Hematopoietic multipotent progenitor cell treated with erythropoietin and hydrocortisone succinate and interleukin-3 and kit ligand, for 6 days (in vitro differentiated cells): ENCODE results near the gene GRM4.
"Not testable (repeated sequence)": the region's sequence is repeated elsewhere in the genome, so short reads cannot be mapped to it uniquely, and the experiment has no call there.

Experiments
- DNase-seq: peaks from one replicate; pipeline ENCODE4 v3.0.0-alpha.2; 2015

The GRM4 gene

DNA sequence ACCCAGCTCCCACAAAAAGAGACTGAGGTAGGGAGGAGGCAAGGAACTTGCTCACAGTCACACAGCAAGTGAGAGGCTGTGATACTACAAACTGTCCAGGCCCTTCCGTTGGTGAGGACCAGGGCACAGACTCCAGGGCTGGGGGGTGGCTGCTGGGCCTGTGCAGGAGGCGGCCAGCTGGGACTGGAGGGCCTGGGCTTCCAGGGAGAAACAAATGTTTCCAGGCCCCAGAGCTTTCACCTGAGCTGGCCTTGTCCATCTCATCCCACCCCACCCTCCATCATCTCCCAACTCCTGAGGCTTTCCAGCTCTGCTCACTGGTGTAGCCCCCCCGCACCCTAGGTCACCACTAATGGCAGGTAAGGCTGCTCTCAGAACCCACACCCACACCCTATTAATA lies 86.0 kb downstream of the GRM4 start:
- no peak for DNase-seq

DNA sequence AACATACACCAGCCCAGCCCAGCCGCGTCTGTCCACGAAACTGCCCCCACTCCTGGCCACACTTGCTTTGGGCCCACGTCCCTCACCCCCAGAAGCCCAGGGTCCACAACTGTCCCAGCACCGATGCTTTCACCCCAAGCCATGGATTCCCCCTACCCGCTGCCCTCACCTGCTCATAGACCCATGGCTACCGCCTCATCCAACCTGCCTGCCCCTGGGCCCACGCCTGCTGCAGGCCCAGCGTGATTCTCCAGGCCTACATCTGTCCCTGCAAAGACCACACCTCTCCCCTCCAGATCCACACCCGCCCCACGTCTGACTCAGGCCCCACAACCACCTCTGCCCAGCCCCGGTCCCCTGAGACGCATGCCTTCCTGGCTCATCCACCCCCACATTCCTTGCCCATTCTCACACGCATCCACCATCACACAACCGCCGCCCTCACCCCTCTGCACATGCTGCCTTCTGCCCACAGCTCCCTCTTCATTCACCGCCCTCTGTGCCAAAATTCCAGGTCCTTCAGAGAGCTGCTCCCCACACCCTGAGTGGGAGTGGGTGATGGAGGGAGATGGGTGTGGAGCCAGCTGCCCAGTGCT lies 86.7 kb downstream of the GRM4 start:
- DNase-seq, result no peak

DNA sequence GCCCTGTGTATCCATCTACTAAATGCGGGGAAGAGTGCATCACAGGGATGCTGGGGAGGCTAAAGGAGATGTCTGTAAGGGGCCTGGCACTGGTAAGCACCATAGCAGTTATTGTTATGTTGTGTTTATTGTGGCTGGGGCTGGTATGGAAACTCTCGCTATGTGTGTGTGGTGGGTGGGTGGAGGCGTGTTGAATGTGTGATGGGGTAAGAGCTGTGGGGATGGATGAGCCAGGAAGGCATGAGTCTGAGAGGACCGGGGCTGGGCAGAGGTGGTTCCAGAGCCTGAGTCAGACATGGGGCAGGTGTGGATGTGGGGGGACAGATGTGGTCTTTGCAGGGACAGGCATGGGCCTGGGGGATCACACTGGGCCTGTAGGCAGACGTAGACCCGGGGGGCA lies 88.1 kb downstream of the GRM4 start:
- DNase-seq, result no peak

DNA sequence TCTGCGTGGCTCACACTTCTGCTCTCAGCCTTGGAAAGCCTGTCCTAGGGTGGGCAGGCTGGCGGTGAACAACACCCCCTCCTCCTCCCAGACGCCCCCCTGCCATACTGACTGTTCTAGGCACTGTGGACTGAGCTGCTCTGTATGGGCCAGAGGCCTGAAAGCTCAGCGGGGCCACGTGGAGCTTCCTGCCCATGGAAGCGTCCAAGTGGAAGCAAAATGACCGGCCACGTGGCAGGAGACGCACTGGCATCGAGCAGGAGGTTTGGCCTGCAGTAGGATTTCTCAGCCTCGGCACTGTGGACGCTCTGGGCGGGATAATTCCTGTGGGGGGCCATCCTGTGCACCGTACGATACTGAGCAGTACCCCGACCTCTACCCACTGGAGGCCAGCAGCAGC lies 88.7 kb downstream of the GRM4 start:
- DNase-seq, result no peak

DNA sequence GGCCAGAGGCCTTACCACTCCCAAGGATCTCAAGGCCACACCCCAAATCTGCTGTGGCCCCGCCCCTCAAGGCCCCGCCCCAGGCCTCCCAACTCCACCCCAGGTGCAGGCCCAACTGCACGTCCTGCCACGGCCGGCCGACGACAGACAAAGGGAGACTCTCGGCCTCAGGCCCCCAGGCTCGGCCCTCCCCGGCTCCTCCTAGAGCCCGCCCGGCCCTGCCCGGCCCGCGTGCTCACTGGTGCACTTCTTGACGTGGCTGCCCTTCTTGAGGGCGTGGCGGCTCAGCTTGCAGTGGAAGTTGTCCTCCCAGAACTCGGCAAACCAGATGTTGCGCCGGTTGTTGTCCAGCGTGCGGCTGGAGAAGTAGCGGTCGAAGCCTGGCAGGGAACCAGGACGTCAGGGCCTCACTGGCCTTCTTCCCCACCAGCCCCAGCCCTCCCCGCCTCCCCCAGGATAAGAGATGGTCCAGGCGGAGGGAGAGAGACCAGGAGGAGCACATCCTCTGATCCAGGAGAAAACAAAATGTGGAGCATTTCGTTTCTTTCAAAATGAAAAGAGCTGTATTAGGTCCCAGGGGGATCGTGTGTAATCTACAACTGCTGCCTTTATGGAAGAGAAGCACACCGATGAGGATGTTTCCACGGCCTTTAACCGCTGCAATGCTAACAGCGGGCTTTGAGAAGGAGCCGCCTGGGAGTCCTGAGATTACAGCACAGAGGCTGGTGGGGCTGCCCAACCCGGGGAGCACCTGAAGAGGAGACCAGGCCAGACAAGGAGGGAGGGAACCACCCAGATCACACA lies 89.4 kb downstream of the GRM4 start:
- no peak for DNase-seq

DNA sequence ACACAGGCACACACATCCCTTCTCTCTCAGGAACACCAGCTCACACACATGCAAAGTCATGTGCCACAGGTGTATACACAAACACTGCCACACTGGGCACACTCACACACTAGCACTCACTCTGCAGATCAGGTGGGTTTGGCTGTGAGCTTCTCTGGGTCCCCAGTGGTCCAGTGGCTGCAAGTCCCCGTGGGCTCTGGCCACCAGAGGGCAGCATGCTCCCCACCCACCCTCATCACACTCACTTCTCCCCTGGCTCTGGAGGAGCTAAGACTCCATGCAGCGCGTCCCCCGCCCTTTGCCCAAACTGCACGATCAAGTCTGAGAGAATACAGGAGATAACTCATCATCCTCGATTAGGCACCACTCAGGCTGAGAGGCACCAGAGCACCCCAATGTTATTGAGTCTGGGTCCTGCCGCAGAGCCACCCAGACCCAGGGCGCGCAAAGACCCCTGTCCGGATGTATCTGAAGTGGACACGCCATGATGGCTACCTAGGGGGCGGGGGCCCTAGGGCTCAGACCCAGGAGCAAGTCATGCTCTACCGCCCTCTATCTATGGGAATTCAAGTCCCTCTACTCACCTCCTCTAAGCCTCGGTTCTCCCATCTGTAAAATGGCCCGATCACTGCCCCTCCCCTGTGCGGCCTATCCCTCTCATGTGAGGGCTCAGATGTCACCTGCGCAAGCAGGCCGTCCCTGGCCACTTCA lies 90.5 kb downstream of the GRM4 start:
- peak; percentile 81 for DNase-seq

DNA sequence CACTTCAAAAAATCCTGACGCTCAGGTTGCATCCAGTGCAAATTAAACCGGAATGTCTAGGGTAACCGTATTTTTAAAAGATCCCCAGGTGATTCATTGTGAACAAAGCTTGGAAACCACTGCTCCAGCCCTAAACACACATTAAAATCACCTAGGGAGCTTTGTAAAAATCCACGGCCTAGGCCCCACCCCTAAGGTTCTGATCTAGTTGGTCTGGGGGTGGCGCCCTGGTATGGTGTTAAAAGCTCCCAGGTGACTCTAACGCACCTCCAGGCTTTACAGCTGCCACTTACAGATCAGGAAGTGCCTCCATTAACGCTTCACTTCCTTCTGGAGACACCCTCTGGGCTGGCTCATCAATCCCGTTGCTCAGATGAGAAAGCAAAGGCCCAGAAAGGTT lies 92.2 kb downstream of the GRM4 start:
- DNase-seq, result no peak

DNA sequence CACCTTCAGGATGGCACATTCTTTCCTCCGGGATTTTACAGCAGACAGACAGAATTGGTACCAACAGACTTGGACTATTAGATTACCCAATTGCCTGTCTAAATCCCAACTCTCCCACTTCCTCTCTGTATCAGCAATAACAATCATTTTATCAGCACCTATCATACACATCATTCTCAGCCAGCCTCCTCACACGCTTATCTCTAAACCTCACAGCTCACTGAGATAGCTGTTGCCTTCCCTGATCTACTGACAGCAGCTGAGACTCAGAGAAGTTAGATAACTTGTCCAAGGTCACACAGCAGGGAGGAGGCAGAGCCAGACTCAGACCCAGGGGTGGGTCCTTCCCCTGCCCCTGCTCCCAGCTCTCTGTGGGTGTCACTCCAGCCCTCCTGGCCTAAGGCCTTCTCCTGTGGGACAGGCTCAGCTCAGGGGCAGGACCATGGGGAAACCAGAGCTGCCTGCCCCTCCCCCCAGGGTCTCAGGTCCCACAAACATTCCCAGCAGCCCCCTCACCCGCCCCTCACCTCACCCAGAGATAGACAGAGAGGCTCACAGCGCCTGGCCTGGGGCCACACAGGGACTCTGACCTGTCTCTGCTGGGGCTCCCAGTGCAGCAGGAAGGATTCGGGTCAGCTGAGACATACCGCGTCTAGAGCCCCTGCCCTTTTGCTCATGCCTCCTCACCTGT lies 92.8 kb downstream of the GRM4 start:
- peak; percentile 18 for DNase-seq

DNA sequence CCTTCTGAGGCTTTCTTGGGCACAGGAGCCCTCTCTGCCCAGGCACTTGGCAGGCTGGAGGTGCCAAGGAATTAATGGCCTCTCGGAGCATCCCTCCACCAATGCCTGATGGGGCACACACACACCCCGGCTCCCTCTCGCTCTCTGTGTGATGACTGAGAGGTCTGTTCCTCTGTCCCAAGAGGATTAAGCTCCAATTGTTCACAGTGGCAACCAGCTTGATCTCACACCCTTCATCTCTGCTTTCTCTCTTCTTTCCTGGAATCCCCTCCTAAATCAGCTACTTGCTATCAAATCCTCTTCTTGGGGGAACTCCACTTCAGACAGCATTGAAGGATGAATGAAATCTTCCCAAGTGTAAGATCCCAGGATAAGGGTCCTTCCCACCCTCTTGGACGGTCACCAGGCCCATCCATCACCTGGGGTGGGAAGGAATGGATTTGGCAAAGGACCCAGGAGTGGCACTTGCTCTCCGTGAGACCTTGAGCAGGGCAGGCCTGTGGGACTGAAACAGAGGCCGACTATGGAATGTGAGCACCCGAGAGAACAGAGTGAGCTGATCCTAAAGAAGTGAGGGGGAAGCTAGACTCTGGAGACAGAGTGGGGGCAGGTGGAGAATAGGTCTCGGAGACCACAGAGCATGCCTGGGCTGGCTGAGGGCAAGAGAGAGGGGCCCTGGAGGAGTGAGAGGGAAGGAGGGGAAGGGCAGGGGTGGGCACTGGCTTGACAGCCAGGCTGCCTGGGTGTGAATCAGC lies 93.6 kb downstream of the GRM4 start:
- DNase-seq, result no peak

DNA sequence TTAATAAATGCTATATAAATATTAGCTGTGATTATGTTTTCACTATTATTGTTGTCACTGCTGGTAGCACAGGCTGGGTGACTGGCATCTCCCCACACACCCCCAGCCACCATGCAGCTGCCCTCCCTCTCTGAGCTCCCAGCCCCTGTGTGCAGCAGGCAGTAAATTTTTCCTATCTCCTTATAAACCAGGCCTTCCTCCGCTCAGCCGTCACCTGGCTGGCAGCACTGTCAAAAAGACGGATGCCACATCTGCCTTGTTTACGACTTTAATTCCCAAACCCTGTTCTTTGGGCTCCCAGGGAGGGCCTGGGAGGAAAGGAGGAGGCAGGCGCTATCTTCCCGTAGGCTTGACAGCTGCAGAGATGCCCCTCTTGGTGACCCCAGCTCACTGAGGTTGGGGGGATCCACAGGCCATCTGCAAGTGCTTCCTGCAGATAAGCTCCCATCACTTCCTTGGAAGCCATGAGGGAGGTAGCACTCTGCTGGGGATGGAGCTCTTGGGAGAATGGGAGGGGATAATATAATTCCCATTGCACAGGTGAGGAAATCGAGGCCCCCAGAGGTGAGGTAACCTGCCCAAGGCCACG lies 94.5 kb downstream of the GRM4 start:
- DNase-seq, result no peak

DNA sequence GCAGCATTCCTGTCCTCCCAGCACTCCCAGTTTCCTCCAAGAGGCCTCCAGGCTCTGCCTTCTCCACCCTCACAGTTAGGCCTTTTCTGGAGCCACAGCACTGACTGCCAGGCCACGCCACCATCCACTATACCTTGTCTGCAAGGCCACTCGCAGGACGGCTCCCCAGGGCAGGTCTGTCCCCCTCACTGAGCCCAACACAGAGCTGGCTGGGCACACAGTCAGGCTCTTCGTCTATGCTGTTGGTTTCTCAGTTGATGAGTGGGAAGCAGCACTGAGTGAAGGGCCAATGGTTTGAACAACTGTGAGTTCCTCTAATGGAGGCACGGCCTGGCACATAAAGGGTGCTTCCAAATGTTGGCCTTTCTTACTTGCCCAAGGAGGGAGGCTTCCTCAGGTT lies 95.2 kb downstream of the GRM4 start:
- no peak for DNase-seq

DNA sequence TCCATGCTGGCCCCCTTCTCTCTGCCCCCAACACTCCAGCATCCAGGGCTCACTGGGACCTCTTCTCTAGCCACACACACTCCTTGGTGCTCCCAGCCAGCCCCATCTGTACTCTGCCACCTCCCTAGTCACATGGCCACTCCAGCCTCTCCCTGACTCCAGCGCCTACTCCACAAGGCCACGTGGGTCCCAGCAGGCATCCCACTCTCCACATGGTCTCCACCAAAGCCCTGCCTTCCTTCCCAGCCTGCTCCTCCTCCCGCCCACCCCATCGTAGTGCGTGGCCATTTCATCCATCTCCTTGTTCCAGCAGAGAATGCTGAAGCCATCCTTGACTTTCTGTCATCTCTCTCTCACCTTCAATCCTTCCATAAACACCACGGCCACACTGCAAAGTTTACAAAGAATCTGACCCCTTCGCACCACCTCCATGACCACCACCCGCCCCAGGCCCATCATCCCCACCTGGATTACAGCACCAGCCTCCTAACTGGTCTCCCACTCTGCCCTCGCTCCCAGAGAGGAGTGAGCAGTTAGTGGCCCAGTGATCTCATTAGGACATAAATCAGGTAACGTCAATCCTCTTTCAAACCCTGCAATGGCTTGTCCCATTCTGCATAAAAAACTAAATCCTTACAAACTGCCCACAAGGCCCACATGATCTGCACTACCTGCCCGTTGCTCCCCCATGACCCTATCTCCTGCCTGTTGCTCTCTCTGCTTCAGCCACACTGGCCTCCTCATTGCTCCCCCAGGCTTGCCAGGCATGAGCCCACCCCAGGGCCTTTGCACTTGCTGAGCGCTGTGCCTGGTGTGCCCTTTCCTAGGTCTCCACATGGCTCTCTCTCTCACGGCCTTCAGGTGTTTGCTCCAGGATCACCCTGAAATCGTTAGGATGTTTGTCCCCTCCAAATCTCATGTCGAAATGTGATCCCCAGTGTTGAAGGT lies 96.2 kb downstream of the GRM4 start:
- DNase-seq, result no peak

DNA sequence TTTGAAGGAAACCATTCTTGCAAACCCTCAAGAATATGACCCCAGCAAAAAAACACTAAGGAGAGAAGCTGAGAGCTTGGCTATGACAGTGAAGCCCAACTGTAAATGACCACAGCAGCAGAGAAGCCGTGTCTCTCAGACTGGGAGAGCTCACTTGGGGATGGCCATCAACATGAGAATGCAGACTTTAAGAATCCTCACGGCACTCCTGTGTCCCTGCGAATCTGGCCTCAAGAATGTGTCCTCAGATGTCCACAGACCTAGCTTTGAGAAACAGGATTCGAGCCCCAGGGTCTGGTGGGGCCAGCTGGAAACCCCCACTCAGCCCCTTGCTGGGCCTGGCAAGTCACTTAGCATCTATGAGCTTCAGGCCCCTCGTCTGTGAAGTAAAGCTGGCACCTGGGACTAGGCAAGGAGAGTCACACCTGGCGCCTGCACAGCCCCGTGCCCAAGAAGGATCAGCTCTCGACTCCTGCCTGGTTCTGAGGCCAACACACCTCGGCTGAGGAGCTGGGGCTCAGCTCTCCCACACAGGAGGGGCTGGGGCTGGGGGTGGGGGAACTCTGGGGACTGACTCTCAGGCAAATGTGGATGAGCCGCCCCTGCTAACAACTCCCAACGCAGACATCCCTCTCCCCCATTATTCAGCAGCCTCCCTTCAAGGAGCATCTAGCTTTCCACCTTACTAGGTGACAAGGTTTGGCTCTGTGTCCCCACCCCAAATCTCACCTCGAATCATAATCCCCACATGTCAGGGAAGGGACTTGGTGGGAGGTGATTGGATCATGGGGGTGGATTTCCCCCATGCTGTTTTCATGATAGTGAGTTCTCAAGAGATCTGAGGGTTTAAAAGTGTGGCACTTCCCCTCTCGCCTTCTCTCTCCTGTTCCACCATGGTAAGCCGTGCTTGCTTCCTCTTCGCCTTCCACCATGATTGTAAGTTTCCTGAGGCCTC lies 97.7 kb downstream of the GRM4 start:
- no peak for DNase-seq

DNA sequence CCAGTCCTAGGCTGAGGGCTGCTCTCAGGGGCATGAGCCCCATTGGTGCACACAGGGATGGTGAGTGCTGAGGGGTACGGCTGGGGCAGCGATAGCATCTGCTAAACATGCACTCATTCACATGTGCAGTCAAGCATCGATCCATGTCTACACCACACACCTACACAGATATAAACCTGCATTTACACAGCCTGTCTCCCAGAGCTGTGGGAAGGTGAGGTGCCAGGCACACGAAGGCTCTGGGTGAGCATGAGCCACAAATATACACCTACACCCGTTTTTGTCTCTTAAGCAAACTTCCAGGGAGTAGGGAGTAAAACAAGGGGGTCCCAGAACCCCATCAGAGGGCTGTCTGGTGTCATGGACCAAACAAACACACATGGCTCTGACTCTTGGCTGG lies 99.3 kb downstream of the GRM4 start:
- DNase-seq, result no peak

DNA sequence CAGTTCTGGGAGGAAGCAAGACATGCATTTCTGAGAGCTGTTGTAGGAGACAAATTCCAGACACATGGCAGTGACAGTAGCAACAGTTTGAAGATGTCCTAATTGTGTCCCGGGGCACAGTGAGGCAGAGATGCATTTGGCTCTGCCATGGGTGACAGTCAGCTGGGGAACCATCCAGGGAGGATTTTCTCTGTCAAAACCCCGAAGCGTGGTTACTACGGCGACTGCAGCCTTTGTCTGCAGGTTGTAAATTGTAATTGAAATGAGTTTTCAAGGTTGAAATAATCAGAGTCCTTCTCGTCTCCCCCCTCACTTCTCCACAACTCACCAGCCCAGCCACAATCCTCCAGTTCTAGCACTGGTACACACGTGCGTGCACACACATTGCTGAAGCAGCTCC lies 100.1 kb downstream of the GRM4 start:
- no peak for DNase-seq

DNA sequence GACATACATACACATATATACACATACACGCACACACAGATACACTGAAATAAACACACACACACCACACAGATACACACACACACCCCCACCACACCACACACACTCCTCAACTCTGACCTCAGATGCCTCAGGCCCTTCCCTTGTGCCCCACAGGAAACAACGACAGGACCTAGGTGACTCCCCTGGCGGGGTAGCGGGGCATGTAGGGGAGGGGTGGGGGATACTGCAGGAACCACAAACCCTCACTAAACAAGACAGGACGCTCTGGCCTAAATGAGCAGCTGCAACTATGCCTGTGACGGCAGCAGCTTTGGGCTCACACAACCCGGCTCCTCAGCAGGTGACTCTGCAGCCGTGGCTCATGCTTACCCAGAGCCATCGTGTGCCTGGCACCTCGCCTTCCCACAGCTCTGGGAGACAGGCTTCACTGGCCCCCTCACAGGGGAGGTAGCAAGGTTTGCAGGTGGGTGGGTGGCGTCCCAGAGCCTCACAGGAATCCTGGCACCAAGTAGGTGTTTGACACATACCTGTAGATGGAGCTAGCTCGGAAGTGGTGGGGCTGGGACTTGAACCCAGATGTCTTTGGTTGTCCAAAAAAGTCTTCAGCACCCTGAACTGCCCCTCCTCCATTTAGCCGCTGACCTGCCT lies 100.8 kb downstream of the GRM4 start:
- no peak for DNase-seq

DNA sequence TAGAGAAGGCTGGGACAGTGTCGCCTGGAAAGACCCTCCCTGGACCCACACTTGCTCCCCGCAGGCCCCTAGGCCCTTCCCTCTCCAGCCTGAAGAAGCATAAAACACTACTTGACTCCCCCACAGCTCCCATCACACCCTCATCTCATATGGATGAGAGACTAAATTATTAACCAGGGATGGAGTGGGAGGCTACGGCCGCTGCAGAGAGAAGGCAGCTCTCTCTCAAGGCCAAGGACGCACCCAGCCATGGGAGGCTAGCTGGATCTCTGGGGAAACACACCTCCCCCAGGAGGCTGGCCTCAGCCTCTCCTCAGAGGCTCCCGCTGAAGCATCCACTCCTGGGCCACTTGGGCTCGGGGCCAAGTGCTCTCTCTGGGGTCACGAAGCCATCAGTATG lies 102.5 kb downstream of the GRM4 start:
- no peak for DNase-seq

DNA sequence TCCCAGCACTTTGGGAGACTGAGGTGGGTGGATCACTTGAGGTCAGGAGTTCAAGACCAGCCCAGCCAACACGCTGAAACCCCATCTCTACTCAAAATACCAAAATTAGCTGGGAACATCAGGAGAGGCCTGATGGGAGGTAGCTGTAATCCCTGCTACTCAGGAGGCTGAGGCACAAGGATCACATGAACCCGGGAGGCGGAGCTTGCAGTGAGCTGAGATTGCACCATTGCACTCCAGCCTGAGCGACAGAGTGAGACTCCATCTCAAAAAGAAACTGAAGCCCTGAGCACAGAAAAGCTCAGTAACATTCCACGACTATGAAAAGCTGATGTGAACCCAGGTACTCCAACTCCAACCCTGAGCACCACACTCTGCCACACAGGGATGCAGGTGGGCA lies 103.9 kb downstream of the GRM4 start:
- DNase-seq, result not testable (repeated sequence)

DNA sequence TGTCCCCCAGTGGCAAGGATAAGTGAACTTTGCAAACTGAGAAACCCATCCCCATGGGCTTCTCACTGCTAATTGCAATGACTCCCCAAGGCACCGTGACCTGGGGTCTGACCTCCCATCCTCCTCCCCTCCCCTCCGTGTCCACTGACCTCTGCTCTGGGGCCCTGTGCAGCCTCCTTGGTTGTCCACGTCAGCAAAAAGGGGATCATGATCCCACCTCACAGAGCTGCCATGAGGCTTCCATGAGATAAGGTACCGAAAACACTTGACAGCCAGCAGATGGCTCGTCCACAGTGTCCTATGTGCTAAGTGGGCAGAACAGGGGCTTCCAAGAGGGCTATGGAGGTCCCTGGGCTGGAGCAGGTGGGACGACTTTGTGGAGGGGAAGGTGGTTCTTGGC lies 104.5 kb downstream of the GRM4 start:
- no peak for DNase-seq

DNA sequence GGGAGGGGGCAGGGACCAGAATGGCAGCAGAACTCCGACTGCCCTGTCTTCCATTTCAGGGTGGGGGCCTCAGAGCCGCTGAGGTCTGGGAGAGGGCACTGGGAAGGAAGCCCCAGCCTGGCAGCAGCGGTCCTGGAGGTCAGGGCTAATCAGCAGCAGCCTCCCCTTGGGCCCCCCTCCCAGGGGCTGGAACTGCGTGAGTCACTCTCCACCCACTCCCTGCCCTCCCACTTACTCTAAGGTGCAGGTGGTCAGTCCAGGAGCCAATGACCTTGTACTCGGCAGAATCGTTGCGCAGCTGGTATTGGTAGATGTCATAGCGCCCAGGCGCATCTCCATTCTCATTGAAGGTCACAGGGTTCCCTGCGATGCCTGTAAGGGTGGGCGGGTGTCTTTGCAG lies 105.9 kb downstream of the GRM4 start:
- DNase-seq, result no peak
